ENCODE data around the gene NOL3.
A peak's percentile ranks its signal among the peaks of the same experiment; 100 is the strongest.

DNA sequence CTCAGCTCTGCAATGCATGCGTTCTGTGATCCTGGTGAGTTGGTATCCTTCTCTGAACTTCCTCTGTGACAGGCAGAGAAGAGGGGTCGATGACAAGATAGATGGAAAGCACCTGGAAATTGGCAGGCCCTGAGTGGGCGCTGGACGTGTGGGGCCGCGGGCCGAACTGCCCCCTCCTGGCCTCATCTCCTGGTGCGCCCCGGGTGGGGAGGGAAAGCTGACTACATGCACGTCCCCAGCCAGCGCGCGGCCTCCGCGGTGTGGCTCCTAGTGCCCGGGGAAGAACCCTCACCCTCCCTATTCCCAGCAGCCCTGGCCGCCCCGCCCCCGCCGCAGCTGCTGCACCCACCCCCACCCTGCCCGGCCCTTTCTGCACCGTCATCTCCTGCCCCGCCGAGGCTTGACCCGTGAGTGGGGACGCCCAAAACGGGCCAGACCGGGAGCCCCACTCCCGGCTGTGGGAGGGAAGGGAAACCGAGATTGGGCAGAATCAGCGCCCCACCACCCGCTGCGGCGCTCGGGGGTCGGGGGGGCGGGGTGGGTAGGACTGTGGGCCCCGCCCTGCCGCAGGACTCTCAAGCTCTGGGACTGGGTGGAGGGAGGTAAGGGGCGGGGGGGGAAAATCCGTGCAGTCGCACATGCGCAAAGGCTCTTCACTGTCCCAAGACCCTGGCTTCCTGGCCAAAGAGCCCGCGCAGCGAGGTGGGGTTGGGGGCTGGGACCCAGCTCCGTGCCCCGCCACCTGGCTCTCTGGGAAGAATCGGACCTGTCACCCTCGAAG lies at the start of gene NOL3:
- TF ChIP-seq POLR2A (IDR thresholded peaks at IDR 0.05), result peak in 1 of 2 donors; percentile 59
- TF ChIP-seq, protein P1, sequence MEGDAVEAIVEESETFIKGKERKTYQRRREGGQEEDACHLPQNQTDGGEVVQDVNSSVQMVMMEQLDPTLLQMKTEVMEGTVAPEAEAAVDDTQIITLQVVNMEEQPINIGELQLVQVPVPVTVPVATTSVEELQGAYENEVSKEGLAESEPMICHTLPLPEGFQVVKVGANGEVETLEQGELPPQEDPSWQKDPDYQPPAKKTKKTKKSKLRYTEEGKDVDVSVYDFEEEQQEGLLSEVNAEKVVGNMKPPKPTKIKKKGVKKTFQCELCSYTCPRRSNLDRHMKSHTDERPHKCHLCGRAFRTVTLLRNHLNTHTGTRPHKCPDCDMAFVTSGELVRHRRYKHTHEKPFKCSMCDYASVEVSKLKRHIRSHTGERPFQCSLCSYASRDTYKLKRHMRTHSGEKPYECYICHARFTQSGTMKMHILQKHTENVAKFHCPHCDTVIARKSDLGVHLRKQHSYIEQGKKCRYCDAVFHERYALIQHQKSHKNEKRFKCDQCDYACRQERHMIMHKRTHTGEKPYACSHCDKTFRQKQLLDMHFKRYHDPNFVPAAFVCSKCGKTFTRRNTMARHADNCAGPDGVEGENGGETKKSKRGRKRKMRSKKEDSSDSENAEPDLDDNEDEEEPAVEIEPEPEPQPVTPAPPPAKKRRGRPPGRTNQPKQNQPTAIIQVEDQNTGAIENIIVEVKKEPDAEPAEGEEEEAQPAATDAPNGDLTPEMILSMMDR (IDR thresholded peaks at IDR 0.05), result no peak
